Measurements from ENCODE around the gene SDCCAG8.

SDCCAG8 gene

DNA sequence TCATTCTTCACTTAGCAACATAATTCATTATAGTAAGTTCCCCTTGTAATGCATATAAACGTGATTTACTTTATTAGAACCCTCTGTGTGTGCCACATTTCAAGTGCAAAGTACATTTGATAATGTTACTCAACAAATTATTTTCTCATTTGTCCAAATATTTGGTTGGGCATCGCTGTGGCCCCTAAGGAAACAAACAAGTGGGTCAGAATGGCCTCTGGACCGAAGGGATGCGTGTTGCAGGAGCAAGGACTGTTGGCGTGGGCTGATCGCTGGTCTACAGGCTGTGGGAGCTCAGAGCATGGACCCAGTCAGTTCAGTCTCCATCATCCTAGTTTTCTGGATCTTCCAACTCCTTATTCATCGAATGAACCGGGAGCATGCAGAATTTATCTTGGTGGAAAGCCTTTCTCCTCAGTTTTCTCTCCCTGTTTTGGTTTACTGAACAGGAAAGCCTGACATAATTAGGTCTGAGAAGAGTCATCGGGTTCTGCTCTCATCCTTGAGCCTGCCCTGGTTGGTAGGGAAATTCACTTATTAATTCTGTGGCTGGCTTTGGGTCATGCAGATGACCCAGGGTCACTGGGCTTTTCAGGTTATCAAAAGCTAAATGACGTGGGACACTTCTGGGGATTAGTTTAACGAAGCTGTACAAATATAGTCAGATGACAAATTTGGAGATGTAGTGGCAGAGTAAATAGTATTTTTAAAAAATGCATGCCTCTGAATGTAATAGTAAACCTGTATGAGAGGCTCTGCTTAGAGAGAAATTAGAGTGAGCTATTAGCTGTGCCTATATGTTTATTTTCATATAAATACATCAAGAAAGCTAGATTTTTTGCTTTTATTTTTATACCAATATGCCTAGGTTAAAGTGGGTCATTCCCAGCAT, 200.2 kb downstream of the SDCCAG8 start:
- no peak for DNase-seq (ENCODE audit: low read depth in 2 of 2)

GRCh38 chr1:243457363-243457982, 201.6 kb downstream of the SDCCAG8 start:
- DNase-seq (ENCODE audit: low read depth in 2 of 2), result no peak

DNA sequence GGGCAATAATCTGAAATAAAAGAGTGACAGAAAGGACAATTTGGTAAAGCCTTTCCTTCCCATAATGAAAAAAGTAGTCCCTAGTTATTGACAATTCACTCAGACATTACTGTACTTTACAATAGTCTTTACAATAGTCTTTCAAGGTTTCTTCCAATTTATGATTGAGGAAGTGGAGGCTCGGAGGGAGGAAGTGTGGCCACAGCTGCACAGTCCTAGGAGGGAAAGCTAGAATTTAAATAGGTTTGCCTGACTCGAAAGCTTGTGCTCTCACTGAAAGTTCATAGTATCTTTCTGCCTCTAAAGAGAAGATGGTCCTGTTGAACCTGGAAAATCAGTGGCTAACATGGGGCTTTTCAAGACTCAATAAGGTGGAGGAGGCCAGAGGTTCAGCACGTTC, 203.2 kb downstream of the SDCCAG8 start:
- DNase-seq (ENCODE audit: low read depth in 2 of 2), result no peak

DNA sequence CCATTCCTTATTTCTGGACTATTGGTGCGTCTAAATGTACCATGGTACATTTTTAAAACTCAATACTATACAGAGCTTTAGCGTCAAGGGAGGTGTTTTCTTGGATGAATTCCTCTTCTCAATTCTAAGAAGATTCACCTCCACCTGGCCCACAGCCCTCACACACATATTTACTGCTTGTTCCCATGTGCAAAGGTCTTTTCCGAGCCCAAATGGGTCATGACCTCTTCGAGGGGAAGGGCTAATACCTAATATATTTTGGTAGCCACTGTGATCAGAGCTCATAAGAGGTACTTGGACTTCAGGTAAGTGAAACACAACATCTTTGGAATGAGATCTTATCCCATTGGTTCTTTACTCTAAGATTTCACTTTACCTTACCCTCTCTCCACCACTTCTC, 205.9 kb downstream of the SDCCAG8 start:
- DNase-seq (ENCODE audit: low read depth in 2 of 2), result no peak

- DNase-seq (ENCODE audit: low read depth in 2 of 2), result no peak
These were observed 207.3 kb downstream of the SDCCAG8 start for GRCh38 chr1:243462929-243463697.

DNA sequence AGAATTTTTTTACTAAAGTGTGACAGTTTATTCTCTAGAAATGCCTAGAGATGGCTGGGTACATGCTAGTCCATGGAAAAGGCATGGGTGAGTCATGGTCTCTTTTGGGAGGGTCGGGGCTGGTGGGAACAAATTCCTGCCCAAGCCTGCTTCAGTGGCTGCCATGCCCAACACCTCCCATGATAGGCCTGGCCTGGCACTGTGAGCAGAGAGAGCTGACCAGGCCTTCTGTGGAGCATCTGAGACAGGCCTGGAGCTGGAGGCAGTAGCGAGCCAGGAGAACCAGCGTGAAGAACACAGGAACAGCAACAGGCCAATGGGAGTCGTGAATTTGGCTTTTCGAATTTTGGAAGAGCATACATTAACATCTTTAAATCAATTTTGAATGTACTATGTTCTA, 209.2 kb downstream of the SDCCAG8 start:
- DNase-seq (ENCODE audit: low read depth in 2 of 2), result no peak

GRCh38 chr1:243465738-243466137, 209.9 kb downstream of the SDCCAG8 start:
- DNase-seq (ENCODE audit: low read depth in 2 of 2), result no peak

- DNase-seq (ENCODE audit: low read depth in 2 of 2), result no peak
These were observed 213.7 kb downstream of the SDCCAG8 start for GRCh38 chr1:243469497-243469896.

DNA sequence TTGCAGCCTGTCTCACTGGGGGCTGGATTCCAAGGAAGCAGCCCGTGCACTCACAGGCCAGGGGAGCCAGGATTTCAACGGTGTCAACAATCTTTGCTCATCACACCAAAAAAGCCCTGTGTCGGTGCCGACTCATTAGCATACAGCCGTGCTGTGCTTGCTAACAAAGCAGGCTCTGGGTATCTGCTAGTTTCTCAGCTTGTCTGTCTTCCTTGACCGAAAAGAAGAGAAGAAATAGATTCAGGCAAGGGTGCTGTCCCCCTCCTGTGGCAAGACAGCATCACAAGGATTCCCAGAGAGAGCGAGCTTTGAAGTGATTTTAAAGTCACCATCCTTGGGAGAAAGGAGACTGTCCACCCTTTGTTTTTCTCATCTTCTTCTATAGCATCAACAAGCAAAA, 214.7 kb downstream of the SDCCAG8 start:
- no peak for DNase-seq (ENCODE audit: low read depth in 2 of 2)

GRCh38 chr1:243471026-243471685, 215.3 kb downstream of the SDCCAG8 start:
- no peak for DNase-seq (ENCODE audit: low read depth in 2 of 2)

GRCh38 chr1:243471754-243472745, 216.2 kb downstream of the SDCCAG8 start:
- no peak for DNase-seq (ENCODE audit: low read depth in 2 of 2)

GRCh38 chr1:243473227-243474135, 217.6 kb downstream of the SDCCAG8 start:
- DNase-seq (ENCODE audit: low read depth in 2 of 2), result no peak

GRCh38 chr1:243474136-243474881, 218.5 kb downstream of the SDCCAG8 start:
- no peak for DNase-seq (ENCODE audit: low read depth in 2 of 2)

- DNase-seq (ENCODE audit: low read depth in 2 of 2), result no peak
These were observed 219.1 kb downstream of the SDCCAG8 start for GRCh38 chr1:243474906-243475305.

- DNase-seq (ENCODE audit: low read depth in 2 of 2), result no peak
These were observed 220.1 kb downstream of the SDCCAG8 start for GRCh38 chr1:243475966-243476365.

DNA sequence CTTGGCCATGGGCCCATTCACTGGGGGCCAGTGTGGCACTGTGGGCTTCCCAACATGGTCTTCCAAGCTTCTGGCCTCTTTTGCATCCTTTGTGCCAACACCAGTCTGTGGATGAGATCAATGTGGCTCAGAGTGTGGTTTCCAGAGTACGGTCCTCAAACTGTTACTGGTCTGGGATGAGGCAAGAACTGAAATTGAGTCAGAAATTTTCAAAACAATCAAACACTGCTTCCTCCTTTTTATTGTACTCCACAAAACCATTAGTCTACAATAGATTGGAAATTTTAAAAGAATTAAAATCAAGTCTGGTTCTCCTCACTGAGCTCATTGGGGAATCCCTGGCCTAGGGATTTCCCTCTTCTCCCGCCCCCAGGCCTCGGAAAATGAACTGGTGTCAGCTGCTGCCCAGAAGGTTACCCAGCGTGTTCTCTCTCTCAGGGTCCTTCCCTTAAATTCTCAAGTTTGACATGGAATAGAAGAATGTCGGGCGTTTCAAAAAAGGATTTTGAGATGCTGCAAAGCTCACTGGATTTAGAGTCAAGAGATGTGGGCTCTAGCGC, 222.0 kb downstream of the SDCCAG8 start:
- DNase-seq (ENCODE audit: low read depth in 2 of 2), result no peak

- no peak for DNase-seq (ENCODE audit: low read depth in 2 of 2)
These were observed 225.3 kb downstream of the SDCCAG8 start for GRCh38 chr1:243481101-243481500.

- no peak for DNase-seq (ENCODE audit: low read depth in 2 of 2)
These were observed 226.5 kb downstream of the SDCCAG8 start for GRCh38 chr1:243482141-243483022.
